Kidney glomerular epithelial cell (primary cell): Measurements from ENCODE around the gene PTPN22.

Source experiments
- DNase-seq: peaks from one replicate; lab custom pipeline; 2025; lab: John Stamatoyannopoulos, UW

The PTPN22 gene

GRCh38 chr1:113850127-113850796, 21.2 kb downstream of the PTPN22 start:
- no peak for DNase-seq

- DNase-seq, result no peak
These were observed 22.4 kb downstream of the PTPN22 start for GRCh38 chr1:113849072-113849471.

GRCh38 chr1:113846391-113847035, 25.0 kb downstream of the PTPN22 start:
- DNase-seq, result no peak

GRCh38 chr1:113836534-113836933, 35.0 kb downstream of the PTPN22 start:
- no peak for DNase-seq

DNA sequence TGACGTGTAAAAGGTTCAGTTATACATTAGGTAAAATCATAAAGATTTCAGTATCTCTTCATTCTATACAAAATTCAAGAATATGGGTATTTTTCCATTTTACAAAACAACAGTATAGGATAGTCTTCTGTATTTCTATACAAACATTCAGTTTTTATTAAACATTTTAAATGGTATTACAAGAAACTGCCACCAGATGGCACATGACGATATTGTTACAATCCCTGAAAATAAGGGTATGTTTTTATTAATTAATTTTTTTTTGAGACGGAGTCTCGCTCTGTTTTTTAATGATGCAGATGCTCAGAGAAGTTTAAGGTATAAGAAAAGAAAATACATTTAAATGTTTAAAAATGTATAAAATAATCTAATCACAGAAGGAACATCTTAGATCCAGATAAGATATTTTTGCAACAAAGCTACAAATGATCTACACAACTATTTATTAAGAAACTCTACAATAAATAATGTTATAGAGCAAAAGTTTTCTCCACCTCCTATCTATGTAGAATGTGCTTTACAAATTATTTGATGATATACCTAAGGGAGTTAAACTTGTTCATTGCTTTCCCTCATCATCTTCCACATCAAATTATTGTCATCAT, 35.7 kb downstream of the PTPN22 start:
- peak; percentile 62 for DNase-seq

GRCh38 chr1:113834716-113835115, 36.8 kb downstream of the PTPN22 start:
- no peak for DNase-seq

- no peak for DNase-seq
These were observed 41.5 kb downstream of the PTPN22 start for GRCh38 chr1:113830039-113830438.

GRCh38 chr1:113821916-113822315, 49.6 kb downstream of the PTPN22 start:
- no peak for DNase-seq

GRCh38 chr1:113818578-113818977, 52.9 kb downstream of the PTPN22 start:
- DNase-seq, result no peak

DNA sequence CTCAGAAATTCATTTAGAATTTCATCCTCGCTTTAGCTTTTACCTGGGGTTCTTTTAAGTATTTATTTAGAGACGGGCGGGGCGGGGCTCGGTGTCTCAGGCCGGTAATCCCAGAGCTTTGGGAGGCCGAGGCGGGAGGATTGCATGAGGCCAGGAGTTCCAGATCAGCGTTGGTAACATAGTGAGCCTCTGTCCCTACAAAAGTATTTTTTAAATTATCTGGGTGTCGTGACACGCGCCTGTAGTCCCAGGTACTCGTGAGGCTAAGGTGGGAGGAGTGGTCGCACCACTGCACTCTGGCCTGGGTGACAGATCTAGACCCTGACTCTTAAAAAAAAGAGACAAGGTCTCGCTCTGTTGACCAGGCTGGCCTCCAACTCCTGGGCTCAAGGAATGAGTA, 58.3 kb downstream of the PTPN22 start:
- no peak for DNase-seq

DNA sequence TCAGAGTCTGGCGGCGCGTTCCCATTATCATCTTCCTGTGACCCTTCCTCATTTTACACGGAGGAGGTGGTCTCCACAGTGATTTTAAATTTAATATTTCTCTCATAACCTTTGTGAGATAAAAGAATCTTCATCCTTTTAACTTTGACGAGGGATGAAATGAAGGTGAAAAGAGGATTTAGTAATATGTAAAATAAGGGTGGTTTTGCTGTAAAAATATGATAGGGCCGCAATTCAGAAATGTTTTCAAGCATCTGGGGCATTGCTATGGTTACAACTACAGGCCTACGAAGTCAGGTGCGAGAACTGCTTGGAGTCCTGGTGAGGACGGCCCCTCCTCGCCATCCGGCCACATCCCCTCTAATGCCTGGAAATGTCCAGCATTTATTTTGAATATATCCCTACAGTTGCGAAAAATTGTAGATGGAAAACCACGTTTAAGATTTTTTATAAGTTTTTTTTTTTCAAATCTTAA, 58.8 kb downstream of the PTPN22 start:
- no peak for DNase-seq

- DNase-seq, result peak; percentile 99
These were observed 59.4 kb downstream of the PTPN22 start, which contains the start of gene RSBN1 for GRCh38 chr1:113811888-113812660. TSS of gene RSBN1 (minus strand) at chr1:113812476. CDS start at chr1:113812412, 64 bp downstream.

DNA sequence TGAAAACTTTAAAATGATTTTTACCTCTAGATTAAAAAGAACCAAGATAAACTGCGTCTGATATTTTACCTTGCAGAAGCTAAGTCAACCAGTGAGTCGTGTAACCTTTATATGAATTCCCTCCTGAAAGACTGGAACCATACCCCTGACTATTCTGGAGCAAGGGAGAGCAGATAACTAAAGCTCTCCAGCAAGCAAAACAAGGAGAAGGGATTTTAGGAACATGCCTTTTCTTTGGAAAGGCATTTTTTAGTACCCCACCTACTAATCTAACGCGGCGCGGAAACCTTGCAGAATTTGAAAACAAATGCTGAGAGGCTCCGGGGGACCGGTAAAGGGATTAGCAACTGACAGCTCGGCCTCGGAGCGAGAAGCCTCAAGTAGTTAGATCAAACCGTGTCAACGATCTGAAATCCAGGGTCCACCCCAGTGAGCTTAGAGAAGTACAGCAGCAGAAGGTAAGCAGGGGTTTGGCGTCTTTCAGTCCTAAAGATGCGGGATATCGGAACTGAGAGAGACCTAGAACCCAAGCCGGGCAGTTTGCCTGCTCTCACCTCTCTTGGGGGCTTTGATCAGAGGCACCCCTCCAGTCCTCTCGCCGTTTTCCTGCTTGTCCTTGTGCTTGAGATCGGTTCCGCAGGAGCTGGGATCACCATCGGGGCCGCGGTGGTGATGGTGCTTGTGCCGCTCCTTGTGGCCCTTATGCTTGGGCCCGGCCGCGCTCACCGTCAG, 60.2 kb downstream of the PTPN22 start:
- DNase-seq, result peak; percentile 36

DNA sequence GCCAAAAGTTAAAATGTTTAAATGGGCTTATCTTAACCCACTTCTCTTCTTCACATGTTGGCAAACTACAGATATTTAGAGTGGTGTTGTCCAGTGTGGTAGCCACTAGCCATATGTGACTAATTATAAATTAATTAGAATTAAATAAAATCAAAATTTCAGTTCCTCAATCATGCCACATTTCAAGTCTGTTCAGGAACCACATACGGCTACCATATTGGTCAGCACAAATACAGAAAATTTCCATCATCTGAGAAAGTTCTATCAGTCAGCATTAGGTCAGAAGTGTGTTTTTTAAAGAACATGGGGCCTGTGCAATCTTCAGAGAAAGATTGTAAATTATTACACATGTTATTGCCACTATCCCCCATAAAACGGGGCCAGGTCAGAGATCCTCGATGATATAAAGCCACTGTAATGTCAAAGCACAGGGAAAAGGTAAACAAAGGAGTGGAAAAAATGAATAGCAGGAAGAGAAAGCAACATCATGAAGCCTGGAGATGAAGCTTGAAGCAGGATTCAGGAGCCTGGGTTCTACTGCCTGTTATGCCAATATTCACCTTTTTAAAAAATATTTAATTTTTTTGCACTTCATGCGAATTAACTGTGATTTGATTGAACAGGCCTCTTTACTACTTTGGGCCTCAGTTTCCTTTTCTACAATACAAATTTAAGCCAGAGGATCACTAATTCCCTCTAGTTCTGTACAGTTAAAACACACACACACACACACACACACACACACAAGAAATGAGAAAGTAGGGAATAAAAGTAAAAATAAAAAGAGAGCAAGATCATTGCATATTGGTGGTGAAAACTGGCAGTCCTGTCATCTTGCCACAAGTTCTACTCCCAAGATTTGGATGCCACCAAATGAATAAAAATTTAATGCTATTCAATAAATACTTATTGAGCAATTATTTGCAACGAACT, 61.6 kb downstream of the PTPN22 start:
- no peak for DNase-seq

DNA sequence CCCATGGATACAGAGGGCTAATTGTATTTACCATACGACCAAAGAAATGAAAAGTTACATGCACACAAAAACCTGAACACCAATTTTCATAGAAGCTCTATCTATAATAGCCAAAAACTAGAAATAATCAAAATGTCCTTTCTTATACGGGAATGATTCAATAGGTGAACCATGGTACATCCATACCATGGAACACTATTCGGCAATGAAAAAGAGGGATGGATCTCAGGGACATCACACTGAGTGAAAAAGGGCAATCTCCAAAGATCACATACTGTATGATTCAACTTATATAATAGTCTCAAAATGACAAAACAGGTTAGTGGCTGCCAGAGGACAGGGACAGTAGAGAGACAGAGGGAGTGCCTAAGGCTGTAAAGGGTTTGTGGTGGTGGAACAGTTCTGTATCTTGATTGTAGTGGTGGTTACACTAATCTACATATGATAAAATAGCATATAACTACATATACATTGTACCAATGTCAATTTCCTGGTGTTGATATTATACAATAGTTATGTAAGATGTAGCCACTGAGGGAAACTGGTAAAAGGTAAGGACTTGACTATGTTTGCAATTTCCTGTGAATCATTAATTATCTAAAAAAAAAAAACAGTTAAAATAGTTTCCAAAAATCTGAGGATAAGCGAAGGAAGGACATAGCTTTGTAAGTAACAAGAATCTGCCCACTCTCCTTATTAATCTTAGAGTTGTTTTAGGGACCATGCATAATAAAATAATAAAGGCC, 62.9 kb downstream of the PTPN22 start:
- DNase-seq, result no peak

- no peak for DNase-seq
These were observed 65.9 kb downstream of the PTPN22 start for GRCh38 chr1:113805639-113806038.

GRCh38 chr1:113805256-113805531, 66.3 kb downstream of the PTPN22 start:
- no peak for DNase-seq

DNA sequence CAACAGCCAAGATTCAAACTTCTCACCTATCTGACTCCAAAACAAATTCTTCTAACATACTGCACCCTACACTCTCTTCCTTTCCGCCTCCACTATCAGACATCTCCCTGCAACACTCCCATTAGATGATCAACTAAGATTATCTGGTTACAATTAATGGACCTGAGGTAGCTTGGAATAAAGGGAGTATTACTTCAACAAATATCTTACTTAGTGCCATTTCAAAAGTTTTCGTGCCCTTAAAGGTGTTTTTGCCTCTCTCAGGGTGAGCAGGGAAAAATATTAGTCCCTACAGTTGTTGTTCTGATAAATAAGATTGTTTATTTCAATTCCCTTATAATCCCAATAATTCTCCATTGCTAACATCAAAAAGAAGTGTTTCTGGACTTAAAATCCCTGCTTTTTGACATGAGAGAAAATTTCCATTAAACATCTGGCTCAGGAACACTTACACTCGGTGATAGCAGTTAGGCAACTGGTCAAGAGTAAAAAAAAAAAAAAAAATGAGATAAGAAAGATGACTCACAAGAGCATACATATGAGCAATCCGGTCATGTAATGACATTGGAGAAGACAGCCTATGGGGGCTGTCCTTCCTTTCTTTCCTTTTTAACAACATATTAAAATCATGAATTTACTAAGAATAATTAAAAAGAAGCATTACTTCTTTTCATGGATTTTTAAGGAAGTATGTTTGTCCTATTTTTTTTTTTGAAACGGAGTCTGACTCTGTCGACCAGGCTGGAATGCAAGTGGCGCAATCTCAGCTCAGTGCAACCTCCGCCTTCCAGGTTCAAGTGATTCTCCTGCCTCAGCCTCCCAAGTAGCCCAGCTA, 66.9 kb downstream of the PTPN22 start:
- DNase-seq, result peak; percentile 47

DNA sequence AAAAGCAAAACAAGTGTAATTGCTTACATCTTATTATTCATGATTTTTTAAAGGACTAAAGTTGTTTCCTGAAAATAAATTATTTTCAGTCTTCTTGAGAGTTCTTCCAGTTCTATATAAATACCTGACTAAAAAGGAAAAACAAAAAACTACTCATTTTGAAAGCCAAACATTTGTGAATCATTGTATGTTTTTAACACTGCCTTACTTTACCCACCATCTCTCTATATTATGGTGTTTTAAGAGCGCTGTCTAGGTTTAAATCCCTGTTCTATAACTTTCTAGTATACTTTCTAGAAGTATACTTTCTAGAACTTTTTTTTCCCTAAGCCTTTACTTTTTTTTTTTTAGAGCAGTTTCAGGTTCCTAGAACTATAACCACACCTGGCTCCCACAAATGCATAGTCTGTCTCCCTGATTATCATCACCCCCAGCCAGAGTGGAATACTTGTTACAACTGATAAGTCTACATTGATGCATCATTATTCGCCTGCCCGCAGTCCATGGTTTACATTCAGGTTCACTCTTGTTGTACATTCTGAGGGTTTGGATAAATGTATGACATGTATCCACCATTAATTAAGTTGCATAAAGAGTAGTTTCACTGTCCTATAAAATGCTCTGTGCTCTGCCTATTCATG, 69.0 kb downstream of the PTPN22 start:
- no peak for DNase-seq
